SK-N-SH (cell line): ENCODE results near the gene DVL2. TPM values are rescaled to one million over a fixed set of nuclear protein-coding genes. Genes with fewer than 3 reads are reported as not detected.

ENCODE experiments used
- CTCF ChIA-PET: fragments of 300-600, 350-600 bp; formaldehyde crosslinking; extraction: SDS; loops from one replicate; lab custom pipeline; 2021; lab: Yijun Ruan, JAX
- POLR2A ChIA-PET: fragments of 350-600 bp; sonication (Branson Sonifier 250); formaldehyde crosslinking; extraction: SDS; loops from one replicate; lab custom pipeline; 2020; ENCODE audit warnings: antibody characterized with exemption, inconsistent platforms; lab: Yijun Ruan, JAX
- DNase-seq: peaks from one replicate; pipeline ENCODE4 v3.0.0; 2012
- H2AFZ ChIP-seq: fragments of 200-600 bp; sonication (generic); 2 replicates; pipeline ENCODE4 v1.8.1; 2016; ENCODE audit warnings: antibody characterized with exemption, mild to moderate bottlenecking, low read depth
- H3F3A ChIP-seq: fragments of 200-600 bp; sonication (generic); replicated peaks from 2 replicates; pipeline ENCODE3; 2016; ENCODE audit warnings: antibody characterized with exemption, mild to moderate bottlenecking; ENCODE audit not compliant: insufficient read depth
- H3K27ac ChIP-seq, 2 experiments: fragments of 200-500 bp in 1 of 2; fragments of 200-600 bp in 1 of 2; sonication (Bioruptor generic) in 1 of 2; sonication (generic), shearing (Covaris generic) in 1 of 2; 2 replicates each; pipeline versions ENCODE4 v1.5.1 to v1.6.1; 2014 to 2016; ENCODE audit warnings: low read depth in 2 of 2, inconsistent platforms in 1 of 2, low read length in 1 of 2, mild to moderate bottlenecking in 1 of 2, mixed read lengths in 1 of 2
- H3K27me3 ChIP-seq: fragments of 200-600 bp; sonication (generic), shearing (Covaris generic); 2 replicates; pipeline ENCODE4 v1.6.1; 2016; ENCODE audit warnings: mixed run types; ENCODE audit not compliant: insufficient read depth
- H3K36me3 ChIP-seq, 2 experiments: fragments of 200-500 bp in 1 of 2; fragments of 200-600 bp in 1 of 2; sonication (Bioruptor generic) in 1 of 2; sonication (generic) in 1 of 2; replicated peaks in 1 of 2; 2 replicates each; pipeline versions ENCODE3 to v1.5.1; 2014 to 2016; ENCODE audit warnings: low read length in 1 of 2, mild to moderate bottlenecking in 1 of 2; ENCODE audit not compliant: insufficient read depth in 2 of 2, control insufficient read depth in 1 of 2
- H3K4me1 ChIP-seq, 2 experiments: fragments of 200-500 bp in 1 of 2; fragments of 200-600 bp in 1 of 2; sonication (Bioruptor generic) in 1 of 2; sonication (generic), shearing (Covaris generic) in 1 of 2; 2 replicates each; pipeline versions ENCODE4 v1.5.1 to v1.6.1; 2014 to 2016; ENCODE audit warnings: low read depth in 1 of 2, low read length in 1 of 2, mixed run types in 1 of 2; ENCODE audit not compliant: insufficient read depth in 2 of 2, control insufficient read depth in 1 of 2
- H3K4me2 ChIP-seq: fragments of 200-600 bp; sonication (generic), shearing (Covaris generic); 2 replicates; pipeline ENCODE4 v1.6.1; 2017; ENCODE audit warnings: mixed run types
- H3K4me3 ChIP-seq, 2 experiments: fragments of 200-500 bp in 1 of 2; fragments of 200-600 bp in 1 of 2; sonication (Bioruptor generic) in 1 of 2; sonication (generic), shearing (Covaris generic) in 1 of 2; 2 replicates each; pipeline versions ENCODE4 v1.5.1 to v1.8.1; 2014 to 2016; ENCODE audit warnings: low read depth in 2 of 2, inconsistent platforms in 1 of 2, low read length in 1 of 2, mild to moderate bottlenecking in 1 of 2, mixed read lengths in 1 of 2, moderate library complexity in 1 of 2
- H3K79me2 ChIP-seq: fragments of 200-600 bp; sonication (generic); 2 replicates; pipeline ENCODE4 v1.8.1; 2017; ENCODE audit warnings: mild to moderate bottlenecking; ENCODE audit not compliant: insufficient read depth
- H3K9ac ChIP-seq: fragments of 200-600 bp; sonication (generic); 2 replicates; pipeline ENCODE4 v1.6.1; 2017; ENCODE audit warnings: mixed run types
- H3K9me2 ChIP-seq: fragments of 200-600 bp; sonication (generic); 2 replicates; pipeline ENCODE4 v1.6.1; 2017; ENCODE audit warnings: mixed run types
- H3K9me3 ChIP-seq: fragments of 200-600 bp; sonication (generic); 2 replicates; pipeline ENCODE4 v1.6.1; 2017; ENCODE audit warnings: mixed run types, mild to moderate bottlenecking, moderate library complexity
- H4K20me1 ChIP-seq: fragments of 200-600 bp; sonication (generic); 2 replicates; pipeline ENCODE4 v1.6.1; 2017; ENCODE audit warnings: mild to moderate bottlenecking, mixed run types; ENCODE audit not compliant: insufficient read depth
- CTCF ChIP-seq: fragments of 200-600 bp; sonication (generic); IDR thresholded peaks from 2 replicates; pipeline ENCODE4 v1.6.1; 2017; ENCODE audit warnings: antibody characterized with exemption, mild to moderate bottlenecking, moderate library complexity
- EZH2phosphoT487 ChIP-seq: fragments of 200-600 bp; sonication (generic); IDR thresholded peaks from 2 replicates; pipeline ENCODE4 v1.6.1; 2017; ENCODE audit warnings: low read depth, mixed run types, mild to moderate bottlenecking, antibody characterized with exemption, moderate library complexity, borderline replicate concordance
- FOSL2 ChIP-seq: IDR thresholded peaks from 2 replicates; pipeline ENCODE4 v1.4.0; 2012; ENCODE audit warnings: low read depth, mild to moderate bottlenecking, moderate library complexity, borderline replicate concordance
- GABPA ChIP-seq: IDR thresholded peaks from 2 replicates; pipeline ENCODE4 v1.4.0; 2012; ENCODE audit warnings: low read depth, mild to moderate bottlenecking
- JUND ChIP-seq: IDR thresholded peaks from 2 replicates; pipeline ENCODE4 v1.4.0; 2012
- MXI1 ChIP-seq: IDR thresholded peaks from 2 replicates; pipeline ENCODE4 v1.6.1; 2012; ENCODE audit warnings: mild to moderate bottlenecking, low read depth, low read length, improper control_type of control experiment
- NFIC ChIP-seq: IDR thresholded peaks from 2 replicates; pipeline ENCODE4 v1.4.0; 2012; ENCODE audit warnings: borderline replicate concordance
- RAD21 ChIP-seq: IDR thresholded peaks from 2 replicates; pipeline ENCODE4 v1.6.1; 2012; ENCODE audit warnings: mild to moderate bottlenecking, low read length
- RCOR1 ChIP-seq: fragments of 150-350 bp; IDR thresholded peaks from 2 replicates; pipeline ENCODE4 v1.6.1; 2017; ENCODE audit warnings: antibody characterized with exemption, low read length
- SMC3 ChIP-seq: IDR thresholded peaks from 2 replicates; pipeline ENCODE4 v1.6.1; 2012; ENCODE audit warnings: low read depth, low read length, improper control_type of control experiment
- TEAD4 ChIP-seq: IDR thresholded peaks from 2 replicates; pipeline ENCODE4 v1.4.0; 2012; ENCODE audit warnings: mild to moderate bottlenecking, borderline replicate concordance; ENCODE audit not compliant: insufficient read depth
- USF1 ChIP-seq: IDR thresholded peaks from 2 replicates; pipeline ENCODE4 v1.4.0; 2012; ENCODE audit warnings: low read depth, borderline replicate concordance
- WGBS: methylation state at CpG from one replicate; pipeline ENCODE4 v1.1.6; 2017; ENCODE audit warnings: low lambda C conversion rate; 5-methylcytosine and 5-hydroxymethylcytosine counted together
- polyA plus RNA-seq, 3 experiments: library from polyadenylated mRNA; depleted of rRNA; stranded (reverse); fragments of >200 nt; gene quantifications; 2 replicates each; pipeline ENCODE4 v1.2.3, GENCODE V29; 2012
- TF ChIP-seq, protein P1 (sequence below): fragments of 150-350 bp; IDR thresholded peaks from 2 replicates; pipeline ENCODE4 v1.6.1; 2017; ENCODE audit warnings: antibody characterized with exemption, low read length, low read depth, borderline replicate concordance
- TF ChIP-seq, protein P2 (sequence below): IDR thresholded peaks from 2 replicates; pipeline ENCODE4 v1.4.0; 2012; ENCODE audit warnings: low read depth, borderline replicate concordance
- TF ChIP-seq, protein P3 (sequence below): IDR thresholded peaks from 2 replicates; pipeline ENCODE4 v1.4.0; 2012; ENCODE audit warnings: low read depth

DVL2 gene
- polyA plus RNA-seq, 1 of the 3 experiments (the other 2 are of a cell fraction): 8.3 TPM

DNA sequence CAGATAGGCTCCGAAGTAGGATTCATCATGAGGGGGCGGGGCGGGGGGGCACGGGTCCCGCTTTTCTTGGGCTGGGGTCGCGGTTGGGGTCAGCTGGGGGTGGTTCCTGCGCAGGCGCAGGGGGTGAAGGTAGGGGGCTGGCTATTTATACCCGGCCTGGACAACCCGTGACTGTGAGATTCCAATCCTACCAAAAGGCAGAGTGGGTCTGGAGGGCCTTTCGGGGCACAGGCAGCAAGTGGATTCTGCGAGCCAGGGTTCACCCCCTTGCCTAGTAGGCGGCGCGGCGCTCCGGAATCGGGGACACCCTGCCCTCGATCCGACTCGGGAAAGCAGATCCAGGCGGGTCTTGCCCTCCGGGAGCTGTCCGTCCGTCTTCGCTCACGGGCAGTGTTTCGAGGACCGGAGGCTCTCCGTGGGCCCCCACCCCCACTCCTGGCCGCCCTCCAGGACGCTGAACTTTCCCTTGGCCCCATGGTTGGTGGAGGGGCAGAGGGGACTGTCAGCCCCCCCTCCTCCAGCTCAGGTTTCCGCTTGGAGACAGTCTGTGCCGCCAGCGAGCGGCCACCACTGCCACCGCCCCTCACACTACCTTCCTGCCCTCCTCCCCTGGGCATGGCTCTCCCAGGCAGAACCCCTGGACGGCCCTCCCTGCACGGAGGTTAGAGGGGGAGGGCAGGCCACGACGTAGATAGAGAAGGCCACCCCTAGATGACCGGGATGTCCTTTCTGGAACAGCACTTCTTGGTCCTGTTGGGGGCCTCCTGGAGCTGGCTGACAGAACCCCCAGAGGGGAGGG, 47.8 kb upstream of the DVL2 start:
- TF ChIP-seq MXI1 (no peak), FOSL2 (no peak), EZH2phosphoT487 (no peak)
- TF ChIP-seq, protein P1, sequence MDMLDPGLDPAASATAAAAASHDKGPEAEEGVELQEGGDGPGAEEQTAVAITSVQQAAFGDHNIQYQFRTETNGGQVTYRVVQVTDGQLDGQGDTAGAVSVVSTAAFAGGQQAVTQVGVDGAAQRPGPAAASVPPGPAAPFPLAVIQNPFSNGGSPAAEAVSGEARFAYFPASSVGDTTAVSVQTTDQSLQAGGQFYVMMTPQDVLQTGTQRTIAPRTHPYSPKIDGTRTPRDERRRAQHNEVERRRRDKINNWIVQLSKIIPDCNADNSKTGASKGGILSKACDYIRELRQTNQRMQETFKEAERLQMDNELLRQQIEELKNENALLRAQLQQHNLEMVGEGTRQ: no peak
- TF ChIP-seq, all 33 proteins: peak for 0
- Histone ChIP-seq H4K20me1 (no peaks in the 10 kb centered on the region), H3K4me2 (peak overlapping the region; percentile 95), H3K4me1 (peaks cover 6 to 18% of the 10 kb centered on the region in 2 experiments; a peak in 2 of 4 replicates), H3K36me3 (no peaks in the 10 kb centered on the region), H3K4me3 (peak overlapping the region; percentile 50 to 64; a peak in 3 of 4 replicates), H3K9me3 (no peaks in the 10 kb centered on the region), H3K9me2 (no peaks in the 10 kb centered on the region), H3K9ac (no peak overlapping the region), H3K79me2 (no peaks in the 10 kb centered on the region), H3K27me3 (no peaks in the 10 kb centered on the region), H2AFZ (peak overlapping the region; percentile 89; the same call in 1 of the 2 replicates), H3K27ac (no peak overlapping the region), H3F3A (peaks cover 15% of the 10 kb centered on the region)
- WGBS: 27% methylated on average over 18 of the region's 43 CpGs
- peak; percentile 71 for DNase-seq
- ChIA-PET POLR2A (interaction anchor here (0.5 to 1.3 kb wide), 2 partner anchors 61 to 346 kb away, joined by 3 read pairs; partner anchors contain the start of gene SAT2), CTCF (interaction anchor here (0.9 to 8.8 kb wide), 9 partner anchors 10 to 236 kb away, joined by 3 to 169 read pairs (median 4); no protein-coding TSS in a partner anchor)

GRCh38 chr17:7281074-7281952, 47.0 kb upstream of the DVL2 start, which contains the start of gene SLC2A4:
TSS of gene SLC2A4 (plus strand) at chr17:7281718. CDS start at chr17:7281935, 217 bp downstream.
- Histone ChIP-seq H3K9ac (peak within 1 kb of the TSS; percentile 44; the same call in 1 of the 2 replicates), H3K27ac (peak within 1 kb of the TSS in 1 of 2 experiments; percentile 52; a peak in 1 of 4 replicates)
- WGBS: under 1% methylated on average over 51 of the region's 71 CpGs
- TF ChIP-seq, protein P2, sequence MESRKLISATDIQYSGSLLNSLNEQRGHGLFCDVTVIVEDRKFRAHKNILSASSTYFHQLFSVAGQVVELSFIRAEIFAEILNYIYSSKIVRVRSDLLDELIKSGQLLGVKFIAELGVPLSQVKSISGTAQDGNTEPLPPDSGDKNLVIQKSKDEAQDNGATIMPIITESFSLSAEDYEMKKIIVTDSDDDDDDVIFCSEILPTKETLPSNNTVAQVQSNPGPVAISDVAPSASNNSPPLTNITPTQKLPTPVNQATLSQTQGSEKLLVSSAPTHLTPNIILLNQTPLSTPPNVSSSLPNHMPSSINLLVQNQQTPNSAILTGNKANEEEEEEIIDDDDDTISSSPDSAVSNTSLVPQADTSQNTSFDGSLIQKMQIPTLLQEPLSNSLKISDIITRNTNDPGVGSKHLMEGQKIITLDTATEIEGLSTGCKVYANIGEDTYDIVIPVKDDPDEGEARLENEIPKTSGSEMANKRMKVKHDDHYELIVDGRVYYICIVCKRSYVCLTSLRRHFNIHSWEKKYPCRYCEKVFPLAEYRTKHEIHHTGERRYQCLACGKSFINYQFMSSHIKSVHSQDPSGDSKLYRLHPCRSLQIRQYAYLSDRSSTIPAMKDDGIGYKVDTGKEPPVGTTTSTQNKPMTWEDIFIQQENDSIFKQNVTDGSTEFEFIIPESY: no peak
- no peak for TF ChIP-seq JUND
- TF ChIP-seq RCOR1: no peak
- TF ChIP-seq, protein P1: no peak
- peak; percentile 99 for TF ChIP-seq MXI1
- TF ChIP-seq, protein P3, sequence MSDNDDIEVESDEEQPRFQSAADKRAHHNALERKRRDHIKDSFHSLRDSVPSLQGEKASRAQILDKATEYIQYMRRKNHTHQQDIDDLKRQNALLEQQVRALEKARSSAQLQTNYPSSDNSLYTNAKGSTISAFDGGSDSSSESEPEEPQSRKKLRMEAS: peak; percentile 97
- no peak for TF ChIP-seq SMC3
- TF ChIP-seq TEAD4: no peak
- TF ChIP-seq GABPA: no peak
- no peak; the same call in 1 of the 2 replicates for TF ChIP-seq USF1
- no peak for TF ChIP-seq CTCF
- no peak for TF ChIP-seq NFIC
- TF ChIP-seq RAD21: no peak
- no peak for TF ChIP-seq EZH2phosphoT487

More at GRCh38 chr17:7281074-7281952, 47.0 kb upstream of the DVL2 start, which contains the start of gene SLC2A4:
- Histone ChIP-seq H3K9me2 (no peaks in the 10 kb centered on the region), H3F3A (peaks cover 15% of the 10 kb centered on the region), H3K4me3 (peak within 1 kb of the TSS; percentile 50 to 64), H3K4me1 (peaks cover 6 to 18% of the 10 kb centered on the region in 2 experiments; a peak in 2 of 4 replicates), H3K9me3 (no peaks in the 10 kb centered on the region), H3K4me2 (peak within 1 kb of the TSS; percentile 95), H3K36me3 (no peaks in the 10 kb centered on the region), H4K20me1 (no peaks in the 10 kb centered on the region), H3K27me3 (no peaks in the 10 kb centered on the region), H2AFZ (peak within 1 kb of the TSS; percentile 89; the same call in 1 of the 2 replicates), H3K79me2 (no peaks in the 10 kb centered on the region)
- peak; percentile 99 for DNase-seq
- ChIA-PET CTCF (interaction anchor here (0.8 to 8.8 kb wide), 17 partner anchors 8 to 235 kb away, joined by 3 to 169 read pairs (median 4); partner anchors contain the start of gene PHF23), POLR2A (interaction anchor here (1.2 kb wide), 1 partner anchor 15 kb away, joined by 5 read pairs; no protein-coding TSS in a partner anchor)
